GM18517 (cell line): ENCODE measurements around the gene TUSC1.
"Not testable (repeated sequence)": the region's sequence is repeated elsewhere in the genome, so short reads cannot be mapped to it uniquely, and the experiment has no call there.

Experiments
- ATAC-seq: cut with Tn5 transposase; IDR thresholded peaks from one replicate; pipeline ENCODE4 v1.9.1; 2021; ENCODE audit warnings: mild to moderate bottlenecking, moderate library complexity; ENCODE audit not compliant: unreplicated experiment

TUSC1 gene

GRCh38 chr9:25678147-25678666 is at the start of gene TUSC1:
TSS of gene TUSC1 (minus strand) at chr9:25678444. CDS start at chr9:25678312, 132 bp downstream.
- peak; percentile 60 for ATAC-seq

- ATAC-seq = no peak
These were observed 48.7 kb upstream of the TUSC1 start for GRCh38 chr9:25726871-25727410.

GRCh38 chr9:25724424-25724823 is 46.2 kb upstream of the TUSC1 start:
- ATAC-seq = no peak

GRCh38 chr9:25716220-25716872 is 38.1 kb upstream of the TUSC1 start:
- no peak for ATAC-seq

GRCh38 chr9:25709941-25710340 is 31.7 kb upstream of the TUSC1 start:
- no peak for ATAC-seq

- ATAC-seq = no peak
These were observed 26.6 kb upstream of the TUSC1 start for GRCh38 chr9:25704800-25705199.

GRCh38 chr9:25703701-25704357 is 25.6 kb upstream of the TUSC1 start:
- no peak for ATAC-seq

- no peak for ATAC-seq
These were observed 24.3 kb upstream of the TUSC1 start for GRCh38 chr9:25702536-25702935.

GRCh38 chr9:25700899-25701298 is 22.7 kb upstream of the TUSC1 start:
- not testable (repeated sequence) for ATAC-seq

GRCh38 chr9:25700430-25700829 is 22.2 kb upstream of the TUSC1 start:
- no peak for ATAC-seq

- ATAC-seq = no peak
These were observed 13.5 kb upstream of the TUSC1 start for GRCh38 chr9:25691786-25692185.

- no peak for ATAC-seq
These were observed 6.1 kb upstream of the TUSC1 start for GRCh38 chr9:25684321-25684720.

GRCh38 chr9:25681266-25681665 is 3.0 kb upstream of the TUSC1 start:
- no peak for ATAC-seq

- ATAC-seq = no peak
These were observed 659 bp upstream of the TUSC1 start for GRCh38 chr9:25678846-25679360.

GRCh38 chr9:25677301-25678146 is 720 bp downstream of the TUSC1 start:
- ATAC-seq = peak; percentile 47

- ATAC-seq = not testable (repeated sequence)
These were observed 2.4 kb downstream of the TUSC1 start for GRCh38 chr9:25675858-25676257.

- no peak for ATAC-seq
These were observed 19.7 kb downstream of the TUSC1 start for GRCh38 chr9:25658571-25658970.

- ATAC-seq = no peak
These were observed 23.8 kb downstream of the TUSC1 start for GRCh38 chr9:25654417-25654816.

GRCh38 chr9:25648116-25648515 is 30.1 kb downstream of the TUSC1 start:
- no peak for ATAC-seq

- ATAC-seq = no peak
These were observed 42.2 kb downstream of the TUSC1 start for GRCh38 chr9:25636026-25636425.

- ATAC-seq = no peak
These were observed 49.0 kb downstream of the TUSC1 start for GRCh38 chr9:25629231-25629630.
